ENCODE results near the gene NAP1L4.

NAP1L4 gene

DNA sequence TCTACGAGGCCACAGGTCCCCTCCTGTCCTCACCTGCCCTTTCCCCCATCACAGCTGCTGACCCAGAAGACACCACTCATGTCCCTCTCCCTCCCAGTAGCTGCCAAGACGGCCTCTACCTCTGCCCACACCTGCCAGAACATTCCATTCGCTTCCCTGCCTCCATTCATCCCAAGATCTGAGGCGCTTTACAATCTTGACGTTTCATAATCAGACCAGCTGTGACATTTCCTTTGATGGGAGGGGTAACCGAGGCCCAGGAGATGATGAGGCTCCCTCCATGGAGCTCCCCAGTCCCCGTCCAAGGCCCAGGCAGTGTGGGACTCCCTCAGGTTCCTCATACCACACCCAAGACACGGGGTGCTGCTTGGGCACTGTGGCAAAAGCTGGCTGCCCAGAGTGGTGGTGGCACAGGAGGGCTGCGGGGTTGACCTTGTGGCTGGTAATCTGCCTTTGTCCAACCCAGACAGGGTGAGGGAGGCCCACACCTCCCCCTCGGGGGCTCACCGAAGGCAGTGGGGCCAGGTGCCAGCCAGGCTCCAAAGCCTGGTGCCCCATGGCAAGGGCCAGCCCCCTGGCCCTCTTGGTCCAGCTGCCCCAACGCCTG lies 80.2 kb downstream of the NAP1L4 start:
- Histone ChIP-seq H3K4me1 (ENCODE audit: insufficient read depth, low read length, poor library complexity, severe bottlenecking) (peaks cover 35% of the 10 kb centered on the region), H3K9me3 (ENCODE audit: insufficient read depth, low read depth, low read length) (no peaks in the 10 kb centered on the region), H3K9me2 (replicated peaks; ENCODE audit: low read depth, low read length) (no peaks in the 10 kb centered on the region), H3K27me3 (ENCODE audit: insufficient read depth, low read length, poor library complexity, severe bottlenecking) (no peaks in the 10 kb centered on the region), H3F3A (ENCODE audit: low read depth) (no peaks in the 10 kb centered on the region), H3K4me3 (ENCODE audit: low read length, poor library complexity, severe bottlenecking) (no peak overlapping the region), H3K36me3 (ENCODE audit: insufficient read depth, low read length) (no peaks in the 10 kb centered on the region), H2AFZ (ENCODE audit: low read length) (no peak overlapping the region), H4K20me1 (ENCODE audit: insufficient read depth, low read length, poor library complexity, severe bottlenecking) (no peaks in the 10 kb centered on the region), H3K79me2 (ENCODE audit: insufficient read depth, low read length) (no peaks in the 10 kb centered on the region), H3K9ac (ENCODE audit: low read depth, low read length, poor library complexity, severe bottlenecking) (no peak overlapping the region), H3K4me2 (ENCODE audit: low read depth, low read length, poor library complexity, severe bottlenecking) (no peak overlapping the region)
- TF ChIP-seq, protein P1, sequence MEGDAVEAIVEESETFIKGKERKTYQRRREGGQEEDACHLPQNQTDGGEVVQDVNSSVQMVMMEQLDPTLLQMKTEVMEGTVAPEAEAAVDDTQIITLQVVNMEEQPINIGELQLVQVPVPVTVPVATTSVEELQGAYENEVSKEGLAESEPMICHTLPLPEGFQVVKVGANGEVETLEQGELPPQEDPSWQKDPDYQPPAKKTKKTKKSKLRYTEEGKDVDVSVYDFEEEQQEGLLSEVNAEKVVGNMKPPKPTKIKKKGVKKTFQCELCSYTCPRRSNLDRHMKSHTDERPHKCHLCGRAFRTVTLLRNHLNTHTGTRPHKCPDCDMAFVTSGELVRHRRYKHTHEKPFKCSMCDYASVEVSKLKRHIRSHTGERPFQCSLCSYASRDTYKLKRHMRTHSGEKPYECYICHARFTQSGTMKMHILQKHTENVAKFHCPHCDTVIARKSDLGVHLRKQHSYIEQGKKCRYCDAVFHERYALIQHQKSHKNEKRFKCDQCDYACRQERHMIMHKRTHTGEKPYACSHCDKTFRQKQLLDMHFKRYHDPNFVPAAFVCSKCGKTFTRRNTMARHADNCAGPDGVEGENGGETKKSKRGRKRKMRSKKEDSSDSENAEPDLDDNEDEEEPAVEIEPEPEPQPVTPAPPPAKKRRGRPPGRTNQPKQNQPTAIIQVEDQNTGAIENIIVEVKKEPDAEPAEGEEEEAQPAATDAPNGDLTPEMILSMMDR (conservative IDR thresholded peaks at IDR 0.05; ENCODE audit: low read length): no peak
- no peak for TF ChIP-seq EZH2phosphoT487 (IDR thresholded peaks at IDR 0.05; ENCODE audit: borderline replicate concordance)

DNA sequence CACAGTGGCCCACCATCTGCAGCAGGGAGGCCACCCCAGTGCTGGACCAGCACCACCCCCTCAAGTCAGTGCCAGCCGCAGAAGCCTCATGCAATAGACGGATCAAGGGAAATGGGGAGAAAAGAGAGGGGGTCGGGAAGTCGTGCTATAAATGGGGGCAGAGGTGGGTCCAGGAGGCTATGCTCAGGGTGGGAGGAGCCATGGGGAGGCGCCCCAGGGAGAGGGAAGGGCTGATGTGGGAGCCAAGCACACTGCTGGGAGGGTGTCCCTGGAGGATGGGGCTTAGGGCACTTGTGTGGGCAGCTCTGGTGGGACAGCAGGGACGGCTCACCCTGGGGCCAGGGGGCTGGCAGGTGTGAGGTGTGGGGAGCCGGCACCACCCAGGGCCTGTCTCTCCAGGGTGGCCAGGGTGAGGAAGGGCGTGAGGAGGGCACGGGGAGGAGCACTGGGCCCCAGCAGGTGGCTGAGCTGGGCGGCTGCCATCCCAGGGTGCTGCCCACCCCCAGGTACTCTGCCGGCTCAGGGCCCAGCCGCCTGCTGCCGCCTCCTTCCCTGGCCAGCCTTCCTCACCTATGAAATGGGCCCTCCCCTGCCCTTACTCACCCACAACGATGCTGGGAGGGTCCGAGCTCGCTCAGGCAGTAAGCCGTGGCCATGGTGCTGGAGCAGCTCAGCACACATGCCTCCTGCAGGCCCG lies 80.9 kb downstream of the NAP1L4 start:
- peaks cover 35% of the 10 kb centered on the region for H3K4me1 ChIP-seq (ENCODE audit: insufficient read depth, low read length, poor library complexity, severe bottlenecking)
- TF ChIP-seq, protein P1 (conservative IDR thresholded peaks at IDR 0.05; ENCODE audit: low read length): no peak
- no peak for TF ChIP-seq EZH2phosphoT487 (IDR thresholded peaks at IDR 0.05; ENCODE audit: borderline replicate concordance)
- no peak overlapping the region for H3K4me3 ChIP-seq (ENCODE audit: low read length, poor library complexity, severe bottlenecking)
- H3K27me3 ChIP-seq (ENCODE audit: insufficient read depth, low read length, poor library complexity, severe bottlenecking): no peaks in the 10 kb centered on the region
- no peaks in the 10 kb centered on the region for H3K79me2 ChIP-seq (ENCODE audit: insufficient read depth, low read length)
- H3K4me2 ChIP-seq (ENCODE audit: low read depth, low read length, poor library complexity, severe bottlenecking): no peak overlapping the region
- no peaks in the 10 kb centered on the region for H3K9me3 ChIP-seq (ENCODE audit: insufficient read depth, low read depth, low read length)
- H3K9ac ChIP-seq (ENCODE audit: low read depth, low read length, poor library complexity, severe bottlenecking): no peak overlapping the region
- H3K36me3 ChIP-seq (ENCODE audit: insufficient read depth, low read length): no peaks in the 10 kb centered on the region
- no peak overlapping the region for H2AFZ ChIP-seq (ENCODE audit: low read length)
- H3K9me2 ChIP-seq (replicated peaks; ENCODE audit: low read depth, low read length): no peaks in the 10 kb centered on the region
- H3F3A ChIP-seq (ENCODE audit: low read depth): no peaks in the 10 kb centered on the region
- H4K20me1 ChIP-seq (ENCODE audit: insufficient read depth, low read length, poor library complexity, severe bottlenecking): no peaks in the 10 kb centered on the region

DNA sequence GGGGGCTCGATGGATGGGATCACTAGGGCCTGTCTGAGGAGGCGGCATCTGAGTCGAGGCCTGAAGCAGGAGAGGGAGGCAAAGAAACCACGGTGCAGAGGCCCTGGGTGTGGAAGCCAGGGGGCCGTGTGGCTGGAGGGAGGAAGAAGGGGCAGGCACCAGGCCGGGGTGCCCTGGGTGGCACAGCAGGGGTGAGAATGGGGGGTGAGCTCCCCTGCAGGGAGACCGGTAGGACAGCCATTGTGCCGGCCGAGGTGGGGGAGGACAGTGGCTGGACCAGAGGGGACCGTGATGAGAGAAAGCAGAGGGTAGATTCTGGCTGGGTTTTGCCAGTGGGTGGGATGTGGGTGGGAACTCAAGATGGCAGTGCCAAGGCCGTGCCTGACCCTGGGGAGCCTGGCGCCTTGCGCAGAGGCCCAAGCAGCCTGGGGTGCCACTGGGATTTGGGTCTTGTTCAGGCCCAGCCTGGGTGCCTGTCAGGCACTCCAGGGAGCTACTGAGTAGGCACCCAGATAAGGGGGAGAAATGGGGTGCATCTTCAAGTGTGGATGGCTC lies 81.7 kb downstream of the NAP1L4 start:
- Histone ChIP-seq H3K4me3 (ENCODE audit: low read length, poor library complexity, severe bottlenecking) (no peak overlapping the region), H3K9ac (ENCODE audit: low read depth, low read length, poor library complexity, severe bottlenecking) (no peak overlapping the region), H3K4me2 (ENCODE audit: low read depth, low read length, poor library complexity, severe bottlenecking) (no peak overlapping the region), H3K27me3 (ENCODE audit: insufficient read depth, low read length, poor library complexity, severe bottlenecking) (no peaks in the 10 kb centered on the region), H3K9me2 (replicated peaks; ENCODE audit: low read depth, low read length) (no peaks in the 10 kb centered on the region), H3F3A (ENCODE audit: low read depth) (no peaks in the 10 kb centered on the region), H3K36me3 (ENCODE audit: insufficient read depth, low read length) (no peaks in the 10 kb centered on the region), H3K9me3 (ENCODE audit: insufficient read depth, low read depth, low read length) (no peaks in the 10 kb centered on the region), H4K20me1 (ENCODE audit: insufficient read depth, low read length, poor library complexity, severe bottlenecking) (no peaks in the 10 kb centered on the region), H3K4me1 (ENCODE audit: insufficient read depth, low read length, poor library complexity, severe bottlenecking) (peaks cover 35% of the 10 kb centered on the region), H3K79me2 (ENCODE audit: insufficient read depth, low read length) (no peaks in the 10 kb centered on the region), H2AFZ (ENCODE audit: low read length) (no peak overlapping the region)
- TF ChIP-seq, protein P1 (conservative IDR thresholded peaks at IDR 0.05; ENCODE audit: low read length): no peak
- no peak for TF ChIP-seq EZH2phosphoT487 (IDR thresholded peaks at IDR 0.05; ENCODE audit: borderline replicate concordance)
